GM12878 (cell line): ENCODE data around the gene CA5A. TPM values are rescaled to one million over a fixed set of nuclear protein-coding genes. Genes with fewer than 3 reads are reported as not detected.
A peak's percentile ranks its signal among the peaks of the same experiment; 100 is the strongest.

Experiments used
- ATAC-seq: fragments of 200-7000 bp; cut with Tn5 transposase; 3 replicates; pipeline ENCODE4 v1.9.1; 2020; ENCODE audit warnings: mild to moderate bottlenecking, moderate library complexity
- BruUV-seq: library from RNA; stranded (reverse); fragments of 400-500 nt; replicated peaks from 2 replicates; lab custom pipeline; 2021; lab: Mats Ljungman, UMichigan
- CTCF ChIA-PET: fragments of 300-600 bp; sonication (Branson Sonifier 250); formaldehyde crosslinking; extraction: SDS; loops from one replicate; lab custom pipeline; 2021; ENCODE audit warnings: inconsistent platforms; lab: Yijun Ruan, JAX
- POLR2A ChIA-PET: fragments of 350-600 bp; formaldehyde crosslinking; extraction: SDS; loops from one replicate; lab custom pipeline; 2021; ENCODE audit warnings: inconsistent platforms; lab: Charles Lee
- RAD21 ChIA-PET: fragments of 300-600 bp; sonication (Branson Sonifier 250); formaldehyde crosslinking; loops from one replicate; lab custom pipeline; 2023; ENCODE audit warnings: antibody characterized with exemption; ENCODE audit not compliant: unreplicated experiment; lab: Charles Lee
- SMC1A ChIA-PET: fragments of 300-600 bp; sonication (Branson Sonifier 250); formaldehyde crosslinking; loops from one replicate; lab custom pipeline; 2023; ENCODE audit not compliant: unreplicated experiment, uncharacterized antibody; lab: Charles Lee
- DNase-seq: peaks from one replicate; pipeline ENCODE4 v3.0.0-alpha.2; 2011; ENCODE audit warnings: low read depth, low spot score
- FAIRE-seq: peaks from 3 replicates; lab custom pipeline; 2011; peaks lifted over from hg19 to GRCh38; lab: Jason Lieb, UNC
- H2AFZ ChIP-seq: 2 replicates; pipeline ENCODE4 v1.6.0; 2011; ENCODE audit warnings: low read depth, low read length, control low read depth; ENCODE audit not compliant: control insufficient read depth
- H3K27ac ChIP-seq: 2 replicates; pipeline ENCODE4 v1.5.1; 2011; ENCODE audit warnings: control low read depth; ENCODE audit not compliant: control insufficient read depth, insufficient read depth
- H3K27me3 ChIP-seq, 2 experiments: replicated peaks in 1 of 2; 2 replicates each; pipeline versions ENCODE4 v1.6.0 to v1.6.1; 2011; ENCODE audit warnings: low read length in 1 of 2; ENCODE audit not compliant: control insufficient read depth in 2 of 2, insufficient read depth in 2 of 2
- H3K36me3 ChIP-seq, 2 experiments: 2 replicates each; pipeline ENCODE4 v1.5.1; 2011; ENCODE audit warnings: low read length in 1 of 2; ENCODE audit not compliant: control insufficient read depth in 2 of 2, insufficient read depth in 2 of 2
- H3K4me1 ChIP-seq: 2 replicates; pipeline ENCODE4 v1.6.1; 2011; ENCODE audit warnings: mild to moderate bottlenecking, low read length, moderate library complexity, mixed read lengths; ENCODE audit not compliant: control insufficient read depth, insufficient read depth
- H3K4me2 ChIP-seq: 2 replicates; pipeline ENCODE4 v1.6.0; 2011; ENCODE audit warnings: control low read depth; ENCODE audit not compliant: control insufficient read depth, insufficient read depth
- H3K4me3 ChIP-seq: fragments of 200-600 bp; sonication (generic); 2 replicates; pipeline ENCODE4 v1.5.1; 2016
- H3K79me2 ChIP-seq: 2 replicates; pipeline ENCODE4 v1.6.0; 2011; ENCODE audit warnings: low read length; ENCODE audit not compliant: control insufficient read depth, insufficient read depth
- H3K9ac ChIP-seq: 2 replicates; pipeline ENCODE4 v1.8.0; 2011; ENCODE audit warnings: low read length, control low read depth, mixed read lengths; ENCODE audit not compliant: control insufficient read depth, insufficient read depth
- H3K9me3 ChIP-seq: replicated peaks from 3 replicates; pipeline ENCODE4 v1.5.1; 2011; ENCODE audit warnings: mild to moderate bottlenecking, low read length; ENCODE audit not compliant: control insufficient read depth, insufficient read depth
- H4K20me1 ChIP-seq: 2 replicates; pipeline ENCODE4 v1.6.0; 2011; ENCODE audit not compliant: control insufficient read depth, insufficient read depth
- ASH2L ChIP-seq: fragments of 300-600, 200-600 bp; sonication (generic); IDR thresholded peaks from 2 replicates; pipeline ENCODE4 v1.6.1; 2017; ENCODE audit warnings: low read depth, mild to moderate bottlenecking, borderline replicate concordance
- ATF7 ChIP-seq: fragments of 450-650 bp; IDR thresholded peaks from 2 replicates; pipeline ENCODE4 v1.6.1; 2016; ENCODE audit warnings: low read depth, mild to moderate bottlenecking
- BHLHE40 ChIP-seq, 2 experiments: fragments of 450-650 bp in 1 of 2; IDR thresholded peaks; 2 replicates each; pipeline ENCODE4 v1.6.1; 2011 to 2017; ENCODE audit warnings: low read depth in 2 of 2, borderline replicate concordance in 1 of 2, improper control_type of control experiment in 1 of 2, low read length in 1 of 2, mild to moderate bottlenecking in 1 of 2
- CREB1 ChIP-seq: IDR thresholded peaks from 2 replicates; pipeline ENCODE4 v1.6.1; 2012; ENCODE audit warnings: low read depth, mild to moderate bottlenecking, inconsistent platforms
- CREM ChIP-seq: IDR thresholded peaks from 2 replicates; pipeline ENCODE4 v1.6.1; 2014; ENCODE audit warnings: antibody characterized with exemption, low read depth
- KLF5 ChIP-seq: fragments of 450-650 bp; IDR thresholded peaks from 2 replicates; pipeline ENCODE4 v1.6.1; 2014; ENCODE audit warnings: mild to moderate bottlenecking; ENCODE audit not compliant: partially characterized antibody
- RAD51 ChIP-seq: fragments of 450-650 bp; IDR thresholded peaks from 2 replicates; pipeline ENCODE4 v1.6.1; 2016; ENCODE audit warnings: moderate library complexity, mild to moderate bottlenecking, inconsistent platforms
- REST ChIP-seq: IDR thresholded peaks from 2 replicates; pipeline ENCODE4 v1.6.1; 2012; ENCODE audit warnings: mild to moderate bottlenecking, low read depth, low read length
- TBL1XR1 ChIP-seq: IDR thresholded peaks from 2 replicates; pipeline ENCODE4 v1.6.1; 2012; ENCODE audit warnings: low read depth, low read length, improper control_type of control experiment
- USF1 ChIP-seq: IDR thresholded peaks from 2 replicates; pipeline ENCODE4 v1.6.1; 2011; ENCODE audit warnings: borderline replicate concordance, low read depth, mild to moderate bottlenecking, moderate library complexity, mixed read lengths, low read length; ENCODE audit not compliant: insufficient read depth; ENCODE audit errors: extremely low read length
- ZNF687 ChIP-seq: fragments of 450-650 bp; IDR thresholded peaks from 2 replicates; pipeline ENCODE4 v1.6.1; 2017; ENCODE audit warnings: mild to moderate bottlenecking, moderate library complexity
- WGBS: methylation state at CpG from one replicate; pipeline ENCODE4 v1.1.6; 2016; ENCODE audit warnings: low lambda C conversion rate; ENCODE audit not compliant: insufficient replicate concordance, insufficient coverage; ENCODE audit errors: missing lambda C conversion rate; 5-methylcytosine and 5-hydroxymethylcytosine counted together
- in situ Hi-C: fragments of 300-500 bp; cut with MboI; formaldehyde crosslinking; loops from 9 replicates; pipeline ENCODE4 v1.14.3; 2018; ENCODE audit warnings: mixed read lengths
- intact Hi-C: fragments of 100-400 bp; cut with micrococcal nuclease; formaldehyde crosslinking; loops from one replicate; pipeline ENCODE4 v1.14.2; 2022; ENCODE audit not compliant: unreplicated experiment
- polyA plus RNA-seq, 11 experiments: library from polyadenylated mRNA; depleted of rRNA in 4 of 11; unstranded in 6 of 11; stranded (reverse) in 5 of 11; fragments of >200 nt; fragmentation: Nextera tagmentation in 4 of 11; fragmentation: Illumina TruSeq in 1 of 11; extraction: Ambion mirVana in 4 of 11; extraction: Trizol in 1 of 11; gene quantifications; 1 replicate in 1 of 11; 2 replicates in 10 of 11; pipeline versions ENCODE4 v1.2.1 to v1.2.3, GENCODE V29; 2011 to 2016; ENCODE audit warnings: inconsistent platforms in 2 of 11, missing spikeins in 2 of 11, low read depth in 1 of 11
- total RNA-seq, 4 experiments: library from RNA; depleted of rRNA in 3 of 4; stranded (reverse); fragments of >200 nt in 3 of 4; fragmentation: Illumina TruSeq in 1 of 4; extraction: Trizol in 1 of 4; gene quantifications; 2 replicates each; pipeline versions ENCODE4 v1.2.1 to v1.2.3, GENCODE V29; 2013 to 2021
- TF ChIP-seq, protein P1 (sequence below): fragments of 450-650 bp; IDR thresholded peaks from 2 replicates; pipeline ENCODE4 v1.6.1; 2014; ENCODE audit warnings: mild to moderate bottlenecking

Gene CA5A
- total and polyA plus RNA-seq, 10 of the 15 experiments (the other 5 are each of a cell fraction or from before 2014, with no cell fraction given): not detected

GRCh38 chr16:87945351-87946042 is 9.2 kb upstream of the CA5A start:
- H3K79me2 ChIP-seq: no peaks in the 10 kb centered on the region
- FAIRE-seq (no peak), ATAC-seq (peak; percentile 50), DNase-seq (no peak)
- no peaks in the 10 kb centered on the region for H4K20me1 ChIP-seq
- intact Hi-C loops (no loop called here), in situ Hi-C loops (no loop called here)
- no TSS peak for BruUV-seq
- peak overlapping the region; percentile 44 for H3K4me2 ChIP-seq
- no peak overlapping the region for H3K4me3 ChIP-seq
- ChIA-PET CTCF (interaction anchor here (1.4 kb wide), 1 partner anchor 21 kb away, joined by 4 read pairs; no protein-coding TSS in a partner anchor), RAD21 (interaction anchor here (1.1 kb wide), 1 partner anchor 167 kb away, joined by 5 read pairs; no protein-coding TSS in a partner anchor), SMC1A (interaction anchor here (0.9 kb wide), 1 partner anchor 176 kb away, joined by 3 read pairs; no protein-coding TSS in a partner anchor), POLR2A (no interaction called here)
- no peaks in the 10 kb centered on the region for H3K9me3 ChIP-seq
- TF ChIP-seq ZNF687 (peak; percentile 25; the same call in 1 of the 2 replicates), KLF5 (no peak), ASH2L (no peak), REST (no peak), BHLHE40 (IDR thresholded peaks at IDR 0.05; ENCODE audit: borderline replicate concordance in 1 of 2, low read depth in 2 of 2, low read length in 1 of 2) (peak in 1 of 2 experiments; percentile 70; a peak in 2 of 4 replicates), USF1 (peak; percentile 37), CREM (0 out of 2 replicates have a peak, but pooled peaks have one; percentile 14), RAD51 (peak; percentile 29; the same call in 1 of the 2 replicates), TBL1XR1 (no peak), ATF7 (peak; percentile 46; the same call in 1 of the 2 replicates), CREB1 (peak; percentile 49; the same call in 1 of the 2 replicates)
- TF ChIP-seq, protein P1, sequence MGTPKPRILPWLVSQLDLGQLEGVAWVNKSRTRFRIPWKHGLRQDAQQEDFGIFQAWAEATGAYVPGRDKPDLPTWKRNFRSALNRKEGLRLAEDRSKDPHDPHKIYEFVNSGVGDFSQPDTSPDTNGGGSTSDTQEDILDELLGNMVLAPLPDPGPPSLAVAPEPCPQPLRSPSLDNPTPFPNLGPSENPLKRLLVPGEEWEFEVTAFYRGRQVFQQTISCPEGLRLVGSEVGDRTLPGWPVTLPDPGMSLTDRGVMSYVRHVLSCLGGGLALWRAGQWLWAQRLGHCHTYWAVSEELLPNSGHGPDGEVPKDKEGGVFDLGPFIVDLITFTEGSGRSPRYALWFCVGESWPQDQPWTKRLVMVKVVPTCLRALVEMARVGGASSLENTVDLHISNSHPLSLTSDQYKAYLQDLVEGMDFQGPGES: no peak
- no peak overlapping the region for H3K27ac ChIP-seq
- no peaks in the 10 kb centered on the region for H3K36me3 ChIP-seq
- 15% methylated on average over 22 of the region's 22 CpGs for WGBS
- no peaks in the 10 kb centered on the region for H3K27me3 ChIP-seq
- peaks cover 8% of the 10 kb centered on the region; the same call in 1 of the 2 replicates for H3K4me1 ChIP-seq
- no peak overlapping the region for H3K9ac ChIP-seq
- peak overlapping the region; percentile 47 for H2AFZ ChIP-seq
